DND-41 (cell line): ENCODE results near the gene AUP1.

ENCODE experiments used
- EZH2 ChIP-seq: IDR thresholded peaks from 3 replicates; pipeline ENCODE4 v1.6.1; 2012; ENCODE audit warnings: borderline replicate concordance, low read depth, mild to moderate bottlenecking, moderate library complexity, low read length, inconsistent platforms; ENCODE audit not compliant: severe bottlenecking
- TF ChIP-seq, protein P1 (sequence below): IDR thresholded peaks from 2 replicates; pipeline ENCODE4 v1.5.1; 2012; ENCODE audit warnings: borderline replicate concordance, low read length, moderate library complexity, mild to moderate bottlenecking; ENCODE audit not compliant: poor library complexity, severe bottlenecking; ENCODE audit errors: extremely low read depth

- TF ChIP-seq, protein P1, sequence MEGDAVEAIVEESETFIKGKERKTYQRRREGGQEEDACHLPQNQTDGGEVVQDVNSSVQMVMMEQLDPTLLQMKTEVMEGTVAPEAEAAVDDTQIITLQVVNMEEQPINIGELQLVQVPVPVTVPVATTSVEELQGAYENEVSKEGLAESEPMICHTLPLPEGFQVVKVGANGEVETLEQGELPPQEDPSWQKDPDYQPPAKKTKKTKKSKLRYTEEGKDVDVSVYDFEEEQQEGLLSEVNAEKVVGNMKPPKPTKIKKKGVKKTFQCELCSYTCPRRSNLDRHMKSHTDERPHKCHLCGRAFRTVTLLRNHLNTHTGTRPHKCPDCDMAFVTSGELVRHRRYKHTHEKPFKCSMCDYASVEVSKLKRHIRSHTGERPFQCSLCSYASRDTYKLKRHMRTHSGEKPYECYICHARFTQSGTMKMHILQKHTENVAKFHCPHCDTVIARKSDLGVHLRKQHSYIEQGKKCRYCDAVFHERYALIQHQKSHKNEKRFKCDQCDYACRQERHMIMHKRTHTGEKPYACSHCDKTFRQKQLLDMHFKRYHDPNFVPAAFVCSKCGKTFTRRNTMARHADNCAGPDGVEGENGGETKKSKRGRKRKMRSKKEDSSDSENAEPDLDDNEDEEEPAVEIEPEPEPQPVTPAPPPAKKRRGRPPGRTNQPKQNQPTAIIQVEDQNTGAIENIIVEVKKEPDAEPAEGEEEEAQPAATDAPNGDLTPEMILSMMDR = no peak
- TF ChIP-seq EZH2 = no peak
These were observed 30.1 kb downstream of the AUP1 start, which contains the start of gene LBX2 for GRCh38 chr2:74499267-74499939.
